HepG2 (cell line): ENCODE results near the gene ASF1B. TPM values are rescaled to one million over a fixed set of nuclear protein-coding genes. Genes with fewer than 3 reads are reported as not detected.

Experiments
- ELF4 ChIP-seq: sonication (generic); formaldehyde crosslinking; IDR thresholded peaks from 2 replicates; pipeline ENCODE4 v1.5.0; 2020; ENCODE audit warnings: missing genetic modification reagents, mild to moderate bottlenecking, moderate library complexity, borderline replicate concordance
- ELK4 ChIP-seq: sonication (generic); formaldehyde crosslinking; IDR thresholded peaks from 2 replicates; pipeline ENCODE4 v1.9.0; 2021; ENCODE audit warnings: missing genetic modification reagents, borderline replicate concordance
- GABPA ChIP-seq, 2 experiments: IDR thresholded peaks; 2 replicates each; pipeline ENCODE4 v1.6.1; 2011 to 2016; ENCODE audit warnings: low read depth in 2 of 2, low read length in 1 of 2, missing biosample characterization in 1 of 2, missing genetic modification characterization in 1 of 2
- GMEB1 ChIP-seq: sonication (generic); formaldehyde crosslinking; IDR thresholded peaks from 2 replicates; pipeline ENCODE4 v1.5.1; 2020; ENCODE audit warnings: missing genetic modification reagents, mild to moderate bottlenecking, borderline replicate concordance
- GMEB2 ChIP-seq: IDR thresholded peaks from 2 replicates; pipeline ENCODE4 v1.6.1; 2016; ENCODE audit warnings: missing biosample characterization, missing genetic modification reagents, low read depth
- GTF3A ChIP-seq: sonication (generic); formaldehyde crosslinking; conservative IDR thresholded peaks from 2 replicates; pipeline ENCODE4 v1.4.0; 2020; ENCODE audit warnings: mild to moderate bottlenecking, missing genetic modification reagents
- HNRNPK ChIP-seq: fragments of 200-400 bp; formaldehyde crosslinking; IDR thresholded peaks from 2 replicates; pipeline ENCODE4 v1.6.1; 2018; ENCODE audit warnings: low read length, low read depth, moderate library complexity, mild to moderate bottlenecking; ENCODE audit not compliant: poor library complexity, severe bottlenecking
- IRF9 ChIP-seq: sonication (generic); formaldehyde crosslinking; IDR thresholded peaks from 2 replicates; pipeline ENCODE4 v1.8.0; 2022; ENCODE audit warnings: missing genetic modification reagents, mild to moderate bottlenecking, borderline replicate concordance
- KDM5A ChIP-seq: fragments of 200-600 bp; sonication (generic); IDR thresholded peaks from 2 replicates; pipeline ENCODE4 v1.7.0; 2018; ENCODE audit warnings: antibody characterized with exemption, mild to moderate bottlenecking, low read length, borderline replicate concordance
- KLF6 ChIP-seq: IDR thresholded peaks from 2 replicates; pipeline ENCODE4 v1.8.0; 2016; ENCODE audit warnings: missing biosample characterization, missing genetic modification reagents
- NFIB ChIP-seq: sonication (generic); formaldehyde crosslinking; IDR thresholded peaks from 2 replicates; pipeline ENCODE4 v1.9.0; 2021; ENCODE audit warnings: missing genetic modification reagents, mild to moderate bottlenecking, borderline replicate concordance
- SALL1 ChIP-seq: sonication (generic); formaldehyde crosslinking; IDR thresholded peaks from 2 replicates; pipeline ENCODE4 v1.8.0; 2022; ENCODE audit warnings: mild to moderate bottlenecking, missing genetic modification reagents
- TAF1 ChIP-seq: sonication (generic); formaldehyde crosslinking; IDR thresholded peaks from 2 replicates; pipeline ENCODE4 v1.4.0; 2020; ENCODE audit warnings: missing genetic modification reagents
- YY1 ChIP-seq: IDR thresholded peaks from 2 replicates; pipeline ENCODE4 v1.6.1; 2011; ENCODE audit warnings: low read length, low read depth, moderate library complexity, mild to moderate bottlenecking; ENCODE audit not compliant: insufficient read depth, insufficient replicate concordance
- ZFP36L2 ChIP-seq: sonication (generic); formaldehyde crosslinking; IDR thresholded peaks from 2 replicates; pipeline ENCODE4 v1.4.0; 2020; ENCODE audit warnings: missing genetic modification reagents
- ZNF136 ChIP-seq: sonication (generic); formaldehyde crosslinking; IDR thresholded peaks from 2 replicates; pipeline ENCODE4 v1.8.1; 2022; ENCODE audit warnings: low read depth, mild to moderate bottlenecking, moderate library complexity, missing genetic modification reagents
- ZNF34 ChIP-seq: sonication (generic); formaldehyde crosslinking; IDR thresholded peaks from 2 replicates; pipeline ENCODE4 v1.4.0; 2020; ENCODE audit warnings: mild to moderate bottlenecking, missing genetic modification reagents, borderline replicate concordance
- ZNF354B ChIP-seq: sonication (generic); formaldehyde crosslinking; IDR thresholded peaks from 2 replicates; pipeline ENCODE4 v1.8.0; 2022; ENCODE audit warnings: mild to moderate bottlenecking, missing genetic modification reagents
- ZNF431 ChIP-seq: sonication (generic); formaldehyde crosslinking; IDR thresholded peaks from 2 replicates; pipeline ENCODE4 v1.9.0; 2022; ENCODE audit warnings: missing genetic modification reagents, low read depth, mild to moderate bottlenecking, borderline replicate concordance
- ZNF563 ChIP-seq: sonication (generic); formaldehyde crosslinking; IDR thresholded peaks from 2 replicates; pipeline ENCODE4 v1.8.0; 2022; ENCODE audit warnings: mild to moderate bottlenecking, moderate library complexity, missing genetic modification reagents
- ZSCAN20 ChIP-seq: sonication (generic); formaldehyde crosslinking; IDR thresholded peaks from 2 replicates; pipeline ENCODE4 v1.4.0; 2020; ENCODE audit warnings: missing genetic modification reagents, mild to moderate bottlenecking, borderline replicate concordance
- ZSCAN25 ChIP-seq: sonication (generic); formaldehyde crosslinking; IDR thresholded peaks from 2 replicates; pipeline ENCODE4 v1.8.0; 2022; ENCODE audit warnings: mild to moderate bottlenecking, missing genetic modification reagents
- polyA plus RNA-seq, 8 experiments: library from polyadenylated mRNA; depleted of rRNA in 3 of 8; stranded (reverse) in 7 of 8; unstranded in 1 of 8; fragments of >200 nt; fragmentation: Illumina TruSeq in 4 of 8; extraction: Trizol in 4 of 8; gene quantifications; 2 replicates each; pipeline versions ENCODE4 v1.2.1 to v1.2.3, GENCODE V29; 2011 to 2016; ENCODE audit warnings: low read depth in 4 of 8, missing spikeins in 1 of 8, mixed read lengths in 1 of 8; ENCODE audit not compliant: insufficient read depth in 1 of 8
- total RNA-seq, 5 experiments: library from RNA; depleted of rRNA; stranded (reverse); fragments of >200 nt; fragmentation: Illumina TruSeq; extraction: Trizol; gene quantifications; 2 replicates each; pipeline ENCODE4 v1.2.3, GENCODE V29; 2016; ENCODE audit warnings: low read depth in 1 of 5

ASF1B gene
- total and polyA plus RNA-seq, 2 of the 13 experiments (the other 11 are each of a cell fraction or from before 2014, with no cell fraction given), result 18.2 to 24.8 TPM

- TF ChIP-seq GMEB2 (CRISPR knock-in tag) (no peak), GMEB1 (CRISPR knock-in tag) (peak; percentile 36; the same call in 1 of the 2 replicates), NFIB (CRISPR knock-in tag) (no peak), ZNF563 (CRISPR knock-in tag) (peak; percentile 83), KDM5A (peak; percentile 77), ZSCAN25 (peak; percentile 59; the same call in 1 of the 2 replicates), ZNF34 (CRISPR knock-in tag) (0 out of 2 replicates have a peak, but pooled peaks have one; percentile 39), ZNF354B (CRISPR knock-in tag) (peak; percentile 44; the same call in 1 of the 2 replicates), SALL1 (CRISPR knock-in tag) (peak; percentile 16; the same call in 1 of the 2 replicates), ZFP36L2 (no peak), ELK4 (CRISPR knock-in tag) (no peak), ZNF136 (CRISPR knock-in tag) (no peak), TAF1 (CRISPR knock-in tag) (peak; percentile 29; the same call in 1 of the 2 replicates), IRF9 (CRISPR knock-in tag) (no peak), HNRNPK (peak; percentile 97), KLF6 (no peak), ELF4 (CRISPR knock-in tag) (no peak), YY1 (peak; percentile 30), ZNF431 (CRISPR knock-in tag) (0 out of 2 replicates have a peak, but pooled peaks have one; percentile 33), GABPA (IDR thresholded peaks at IDR 0.05; ENCODE audit: low read depth, low read length) (no peak), GABPA (CRISPR knock-in tag; IDR thresholded peaks at IDR 0.05; ENCODE audit: low read depth) (no peak), ZSCAN20 (CRISPR knock-in tag) (no peak), GTF3A (0 out of 2 replicates have a peak, but pooled peaks have one; percentile 40)
Measured at GRCh38 chr19:14091081-14091812, 45.1 kb downstream of the ASF1B start (continued).
